Upper lobe of left lung (tissue), 6 donors: ENCODE results near the gene HIRA. TPM values are rescaled to one million over a fixed set of nuclear protein-coding genes. Genes with fewer than 3 reads are reported as not detected.
A peak's percentile ranks its signal among the peaks of the same experiment; 100 is the strongest.

Experiments used
- ATAC-seq, 2 donors: fragments of 200-7000 bp; cut with Tn5 transposase; one replicate each; pipeline ENCODE4 v1.9.1; 2022; ENCODE audit warnings: mild to moderate bottlenecking in 2 of 2, moderate library complexity in 2 of 2; ENCODE audit not compliant: low FRiP score in 2 of 2
- DNase-seq, 2 donors: peaks; one replicate each; pipeline ENCODE4 v3.0.0-alpha.2; 2019 to 2020
- H3K27ac ChIP-seq, 4 donors: fragments of 200-600 bp; sonication (generic); one replicate each; pipeline ENCODE4 v1.5.1; 2016 to 2019
- H3K27me3 ChIP-seq, 4 donors: fragments of 200-600 bp; sonication (generic); one replicate each; pipeline ENCODE4 v1.5.1; 2017 to 2019
- H3K36me3 ChIP-seq, 4 donors: fragments of 200-600 bp; sonication (generic); one replicate each; pipeline ENCODE4 v1.5.1; 2016 to 2019
- H3K4me1 ChIP-seq, 4 donors: fragments of 200-600 bp; sonication (generic); one replicate each; pipeline ENCODE4 v1.5.1; 2018 to 2019
- H3K4me3 ChIP-seq, 4 donors: fragments of 200-600 bp; sonication (generic); one replicate each; pipeline ENCODE4 v1.5.1; 2017 to 2019; ENCODE audit warnings: mild to moderate bottlenecking in 2 of 4, moderate library complexity in 1 of 4
- H3K9me3 ChIP-seq, 4 donors: fragments of 200-600 bp; sonication (generic); one replicate each; pipeline ENCODE4 v1.5.1; 2018 to 2019
- CTCF ChIP-seq, 6 experiments: fragments of 450-650 bp in 4 of 6; fragments of 200-600 bp in 2 of 6; sonication (generic) in 2 of 6; IDR thresholded peaks; one replicate each; pipeline ENCODE4 v1.5.1; 2016 to 2019; ENCODE audit warnings: antibody characterized with exemption in 6 of 6
- EP300 ChIP-seq, 4 donors: sonication (generic); formaldehyde crosslinking; IDR thresholded peaks; one replicate each; pipeline ENCODE4 v1.5.1; 2017; ENCODE audit warnings: antibody characterized with exemption in 4 of 4, control low read depth in 2 of 4
- POLR2A ChIP-seq, 4 donors: fragments of 450-650 bp; IDR thresholded peaks; one replicate each; pipeline ENCODE4 v1.5.1; 2016 to 2017; ENCODE audit warnings: antibody characterized with exemption in 4 of 4, mild to moderate bottlenecking in 2 of 4
- POLR2AphosphoS5 ChIP-seq, 2 donors: sonication (generic); formaldehyde crosslinking; IDR thresholded peaks; one replicate each; pipeline ENCODE4 v1.5.1; 2017; ENCODE audit warnings: antibody characterized with exemption in 2 of 2
- WGBS, 2 donors: methylation state at CpG; one replicate each; pipeline ENCODE4 v1.1.5; 2017 to 2018; 5-methylcytosine and 5-hydroxymethylcytosine counted together
- total RNA-seq, 6 donors: library from RNA; depleted of rRNA in 4 of 6; stranded (reverse); fragments of >200 nt in 4 of 6; gene quantifications; one replicate each; pipeline versions ENCODE4 v1.1.0 to v1.2.1, GENCODE V29; 2016 to 2021
- donor health status: DM: no; HTN: no; CAD: no; lungs with moderate emphysema.
- donor health status: DM: no; HTN: yes; CAD: no; lungs with severe emphysema.

Gene HIRA
- total RNA-seq, 6 donors from 2014 or later: 9.9 to 27.5 (median 22.1) TPM

GRCh38 chr22:19382240-19382639, 49.3 kb downstream of the HIRA start:
- ATAC-seq (no peak), DNase-seq (peak in 1 of 2 donors; percentile 2)
- H3K4me3 ChIP-seq: no peak overlapping the region
- H3K27me3 ChIP-seq: no peaks in the 10 kb centered on the region
- H3K9me3 ChIP-seq: no peaks in the 10 kb centered on the region
- 91 to 96% methylated on average over 5 of the region's 5 CpGs for WGBS, 2 donors
- no peaks in the 10 kb centered on the region for H3K4me1 ChIP-seq
- H3K27ac ChIP-seq: no peak overlapping the region
- TF ChIP-seq POLR2A (IDR thresholded peaks at IDR 0.05): no peak
- TF ChIP-seq POLR2AphosphoS5 (IDR thresholded peaks at IDR 0.05): no peak
- TF ChIP-seq EP300 (IDR thresholded peaks at IDR 0.05): no peak
- no peak for TF ChIP-seq CTCF (IDR thresholded peaks at IDR 0.05)
- H3K36me3 ChIP-seq: peaks cover 17 to 94% (median 68%) of the 10 kb centered on the region in 4 donors

GRCh38 chr22:19378344-19378674, 53.2 kb downstream of the HIRA start:
- no peak overlapping the region for H3K27ac ChIP-seq
- no peaks in the 10 kb centered on the region for H3K27me3 ChIP-seq
- ATAC-seq: no peak
- H3K36me3 ChIP-seq: peaks cover 22 to 94% (median 66%) of the 10 kb centered on the region in 4 donors
- no peak for DNase-seq
- no peak overlapping the region for H3K4me3 ChIP-seq
- H3K4me1 ChIP-seq: no peaks in the 10 kb centered on the region
- H3K9me3 ChIP-seq: no peaks in the 10 kb centered on the region
- TF ChIP-seq POLR2A (IDR thresholded peaks at IDR 0.05) (no peak), CTCF (IDR thresholded peaks at IDR 0.05) (no peak), EP300 (IDR thresholded peaks at IDR 0.05) (no peak), POLR2AphosphoS5 (IDR thresholded peaks at IDR 0.05) (no peak)

GRCh38 chr22:19377565-19378343, 53.8 kb downstream of the HIRA start:
- H3K4me3 ChIP-seq: no peak overlapping the region
- ATAC-seq: no peak
- peaks cover 22 to 94% (median 65%) of the 10 kb centered on the region in 4 donors for H3K36me3 ChIP-seq
- no peak for DNase-seq
- H3K9me3 ChIP-seq: no peaks in the 10 kb centered on the region
- no peaks in the 10 kb centered on the region for H3K27me3 ChIP-seq
- WGBS, 2 donors: 94% methylated on average over 10 of the region's 10 CpGs
- H3K27ac ChIP-seq: no peak overlapping the region
- no peak for TF ChIP-seq POLR2A (IDR thresholded peaks at IDR 0.05)
- TF ChIP-seq POLR2AphosphoS5 (IDR thresholded peaks at IDR 0.05): no peak
- TF ChIP-seq EP300 (IDR thresholded peaks at IDR 0.05): no peak
- no peak for TF ChIP-seq CTCF (IDR thresholded peaks at IDR 0.05)
- H3K4me1 ChIP-seq: no peaks in the 10 kb centered on the region

- DNase-seq (no peak), ATAC-seq (peak in 1 of 2 donors; percentile 51)
- Histone ChIP-seq H3K9me3 (no peaks in the 10 kb centered on the region), H3K36me3 (peaks cover 22 to 92% (median 60%) of the 10 kb centered on the region in 4 donors), H3K27ac (no peak overlapping the region), H3K4me1 (no peaks in the 10 kb centered on the region), H3K27me3 (no peaks in the 10 kb centered on the region), H3K4me3 (no peak overlapping the region)
- WGBS, 2 donors: 89 to 96% methylated on average over 2 of the region's 2 CpGs
- TF ChIP-seq POLR2AphosphoS5 (IDR thresholded peaks at IDR 0.05) (no peak), CTCF (IDR thresholded peaks at IDR 0.05) (no peak), POLR2A (IDR thresholded peaks at IDR 0.05) (no peak), EP300 (IDR thresholded peaks at IDR 0.05) (no peak)
Measured at GRCh38 chr22:19376971-19377370, 54.6 kb downstream of the HIRA start.

- no peaks in the 10 kb centered on the region for H3K4me1 ChIP-seq
- peak in 1 of 2 donors; percentile 65 for ATAC-seq
- TF ChIP-seq POLR2A (IDR thresholded peaks at IDR 0.05) (no peak), POLR2AphosphoS5 (IDR thresholded peaks at IDR 0.05) (no peak)
- H3K27me3 ChIP-seq: no peaks in the 10 kb centered on the region
- H3K27ac ChIP-seq: no peak overlapping the region
- H3K4me3 ChIP-seq: no peak overlapping the region
- peaks cover 22 to 93% (median 60%) of the 10 kb centered on the region in 4 donors for H3K36me3 ChIP-seq
- WGBS, 2 donors: 100% methylated on average over 3 of the region's 3 CpGs
- no peak for DNase-seq
- no peaks in the 10 kb centered on the region for H3K9me3 ChIP-seq
Measured at GRCh38 chr22:19376247-19376646, 55.3 kb downstream of the HIRA start.
